Activated T-cell treated with anti-CD3 and anti-CD28 coated beads, Interleukin-2, amount 50 U/mL, for 4 hours (primary cell): ENCODE data around the gene FANCM. TPM values are rescaled to one million over a fixed set of nuclear protein-coding genes. Genes with fewer than 3 reads are reported as not detected.
"Not testable (repeated sequence)": the region's sequence is repeated elsewhere in the genome, so short reads cannot be mapped to it uniquely, and the experiment has no call there.

Experiments
- ATAC-seq, 2 donors: fragments of 200-7000 bp; cut with Tn5 transposase; one replicate each; pipeline ENCODE4 v1.10.0; 2021
- DNase-seq: peaks from one replicate; pipeline ENCODE4 v3.0.0-alpha.2; 2020
- H3K27me3 Mint-ChIP-seq: one replicate; pipeline ENCODE4 v1.8.0; 2021; ENCODE audit warnings: low read depth, mixed read lengths
- H3K36me3 Mint-ChIP-seq: one replicate; pipeline ENCODE4 v1.8.0; 2022; ENCODE audit warnings: mixed read lengths; ENCODE audit not compliant: insufficient read depth
- H3K4me1 Mint-ChIP-seq: one replicate; pipeline ENCODE4 v1.8.0; 2021; ENCODE audit warnings: low read depth, mixed read lengths
- H3K4me3 Mint-ChIP-seq: one replicate; pipeline ENCODE4 v1.8.0; 2021; ENCODE audit warnings: mild to moderate bottlenecking, moderate library complexity, mixed read lengths
- H3K9me3 Mint-ChIP-seq: one replicate; pipeline ENCODE4 v1.8.0; 2021; ENCODE audit warnings: mixed read lengths
- total RNA-seq, 3 donors: library from RNA; stranded (reverse); gene quantifications; one replicate each; pipeline ENCODE4 v1.2.1, GENCODE V29; 2021

The FANCM gene
- total RNA-seq, 3 donors from 2014 or later: 11.2 to 12.9 (median 12.2) TPM

GRCh38 chr14:45128963-45129629, 6.6 kb upstream of the FANCM start:
- Mint-ChIP-seq H3K36me3 (peaks cover 14% of the 10 kb centered on the region), H3K4me1 (peaks cover 18% of the 10 kb centered on the region), H3K9me3 (no peaks in the 10 kb centered on the region), H3K4me3 (no peak overlapping the region), H3K27me3 (no peaks in the 10 kb centered on the region)
- ATAC-seq (no peak), DNase-seq (no peak)

- DNase-seq: no peak
- ATAC-seq: no peak
- peaks cover 31% of the 10 kb centered on the region for H3K4me1 Mint-ChIP-seq
Observed at GRCh38 chr14:45133683-45134050, 2.1 kb upstream of the FANCM start.

GRCh38 chr14:45134051-45134958, 1.4 kb upstream of the FANCM start, which contains the start of gene FKBP3:
FKBP3 (minus strand) TSS chr14:45134481; CDS start chr14:45134456, 25 bp downstream.
- peaks cover 33% of the 10 kb centered on the region for H3K4me1 Mint-ChIP-seq
- no peaks in the 10 kb centered on the region for H3K27me3 Mint-ChIP-seq
- DNase-seq (peak; percentile 94), ATAC-seq (peak; percentile 93 to 94)
- no peaks in the 10 kb centered on the region for H3K36me3 Mint-ChIP-seq
- no peaks in the 10 kb centered on the region for H3K9me3 Mint-ChIP-seq
- H3K4me3 Mint-ChIP-seq: peak within 1 kb of the TSS; percentile 100

More at GRCh38 chr14:45133683-45134050, 2.1 kb upstream of the FANCM start:
- Mint-ChIP-seq H3K9me3 (no peaks in the 10 kb centered on the region), H3K4me3 (peak overlapping the region; percentile 100), H3K27me3 (no peaks in the 10 kb centered on the region), H3K36me3 (no peaks in the 10 kb centered on the region)

- Mint-ChIP-seq H3K4me1 (peaks cover 34% of the 10 kb centered on the region), H3K4me3 (peak overlapping the region; percentile 100), H3K27me3 (no peaks in the 10 kb centered on the region), H3K36me3 (no peaks in the 10 kb centered on the region), H3K9me3 (no peaks in the 10 kb centered on the region)
- no peak for ATAC-seq
- no peak for DNase-seq
Observed at GRCh38 chr14:45135156-45135555, 574 bp upstream of the FANCM start.

GRCh38 chr14:45136399-45136798, 669 bp downstream of the FANCM start:
- H3K4me1 Mint-ChIP-seq: peaks cover 37% of the 10 kb centered on the region
- H3K36me3 Mint-ChIP-seq: peaks cover 4% of the 10 kb centered on the region
- H3K27me3 Mint-ChIP-seq: no peaks in the 10 kb centered on the region
- no peaks in the 10 kb centered on the region for H3K9me3 Mint-ChIP-seq
- peak overlapping the region; percentile 100 for H3K4me3 Mint-ChIP-seq
- DNase-seq (no peak), ATAC-seq (no peak)

- H3K36me3 Mint-ChIP-seq: peaks cover 14% of the 10 kb centered on the region
- H3K9me3 Mint-ChIP-seq: no peaks in the 10 kb centered on the region
- peaks cover 25% of the 10 kb centered on the region for H3K4me1 Mint-ChIP-seq
- no peaks in the 10 kb centered on the region for H3K27me3 Mint-ChIP-seq
- no peak overlapping the region for H3K4me3 Mint-ChIP-seq
- ATAC-seq (no peak), DNase-seq (no peak)
Observed at GRCh38 chr14:45140661-45141187, 5.0 kb downstream of the FANCM start.

GRCh38 chr14:45142083-45142482, 6.4 kb downstream of the FANCM start:
- not testable (repeated sequence) for H3K27me3 Mint-ChIP-seq, ATAC-seq, DNase-seq, H3K9me3 Mint-ChIP-seq, H3K4me3 Mint-ChIP-seq
- Mint-ChIP-seq H3K36me3 (peaks cover 14% of the 10 kb centered on the region), H3K4me1 (peaks cover 19% of the 10 kb centered on the region)

GRCh38 chr14:45144658-45145057, 8.9 kb downstream of the FANCM start:
- ATAC-seq (no peak), DNase-seq (no peak)
- Mint-ChIP-seq H3K4me1 (peaks cover 6% of the 10 kb centered on the region), H3K9me3 (no peaks in the 10 kb centered on the region), H3K4me3 (no peak overlapping the region), H3K27me3 (no peaks in the 10 kb centered on the region), H3K36me3 (peaks cover 18% of the 10 kb centered on the region)

- Mint-ChIP-seq H3K36me3 (peaks cover 21% of the 10 kb centered on the region), H3K9me3 (no peaks in the 10 kb centered on the region), H3K27me3 (no peaks in the 10 kb centered on the region), H3K4me1 (peaks cover 6% of the 10 kb centered on the region), H3K4me3 (no peak overlapping the region)
- ATAC-seq: no peak
- DNase-seq: no peak
Observed at GRCh38 chr14:45145214-45145613, 9.5 kb downstream of the FANCM start.

GRCh38 chr14:45149602-45150001, 13.9 kb downstream of the FANCM start:
- Mint-ChIP-seq H3K4me1 (no peaks in the 10 kb centered on the region), H3K36me3 (peaks cover 20% of the 10 kb centered on the region), H3K9me3 (no peaks in the 10 kb centered on the region), H3K27me3 (no peaks in the 10 kb centered on the region), H3K4me3 (no peak overlapping the region)
- DNase-seq (no peak), ATAC-seq (no peak)

- ATAC-seq (no peak), DNase-seq (no peak)
- Mint-ChIP-seq H3K9me3 (no peaks in the 10 kb centered on the region), H3K36me3 (peaks cover 16% of the 10 kb centered on the region), H3K4me1 (no peaks in the 10 kb centered on the region), H3K27me3 (no peaks in the 10 kb centered on the region), H3K4me3 (no peak overlapping the region)
Observed at GRCh38 chr14:45150386-45150890, 14.7 kb downstream of the FANCM start.

- Mint-ChIP-seq H3K4me1 (no peaks in the 10 kb centered on the region), H3K4me3 (no peak overlapping the region), H3K9me3 (no peaks in the 10 kb centered on the region), H3K36me3 (peaks cover 14% of the 10 kb centered on the region), H3K27me3 (no peaks in the 10 kb centered on the region)
- peak; percentile 38 to 55 for ATAC-seq
- DNase-seq: no peak
Observed at GRCh38 chr14:45156067-45156466, 20.3 kb downstream of the FANCM start.

GRCh38 chr14:45169906-45170305, 34.2 kb downstream of the FANCM start:
- DNase-seq (no peak), ATAC-seq (no peak)
- H3K4me1 Mint-ChIP-seq: no peaks in the 10 kb centered on the region
- peaks cover 20% of the 10 kb centered on the region for H3K36me3 Mint-ChIP-seq
- no peaks in the 10 kb centered on the region for H3K9me3 Mint-ChIP-seq
- no peaks in the 10 kb centered on the region for H3K27me3 Mint-ChIP-seq
- H3K4me3 Mint-ChIP-seq: no peak overlapping the region

- no peaks in the 10 kb centered on the region for H3K4me1 Mint-ChIP-seq
- H3K36me3 Mint-ChIP-seq: peaks cover 4% of the 10 kb centered on the region
- ATAC-seq (no peak), DNase-seq (no peak)
- no peaks in the 10 kb centered on the region for H3K9me3 Mint-ChIP-seq
- H3K4me3 Mint-ChIP-seq: no peak overlapping the region
- no peaks in the 10 kb centered on the region for H3K27me3 Mint-ChIP-seq
Observed at GRCh38 chr14:45177076-45177475, 41.3 kb downstream of the FANCM start.
